22Rv1 (cell line): ENCODE results near the gene LCOR.
A peak's percentile ranks its signal among the peaks of the same experiment; 100 is the strongest.
"Not testable (repeated sequence)": the region's sequence is repeated elsewhere in the genome, so short reads cannot be mapped to it uniquely, and the experiment has no call there.

Experiments
- H3K27ac ChIP-seq: fragments of 450-650 bp; 2 replicates; pipeline ENCODE4 v1.5.1; 2017
- ZFX ChIP-seq: fragments of 450-650 bp; IDR thresholded peaks from 2 replicates; pipeline ENCODE4 v1.6.1; 2017; ENCODE audit warnings: antibody characterized with exemption, borderline replicate concordance
- TF ChIP-seq, protein P1 (sequence below): fragments of 450-650 bp; IDR thresholded peaks from 2 replicates; pipeline ENCODE4 v1.5.1; 2017; ENCODE audit warnings: mild to moderate bottlenecking

LCOR gene

DNA sequence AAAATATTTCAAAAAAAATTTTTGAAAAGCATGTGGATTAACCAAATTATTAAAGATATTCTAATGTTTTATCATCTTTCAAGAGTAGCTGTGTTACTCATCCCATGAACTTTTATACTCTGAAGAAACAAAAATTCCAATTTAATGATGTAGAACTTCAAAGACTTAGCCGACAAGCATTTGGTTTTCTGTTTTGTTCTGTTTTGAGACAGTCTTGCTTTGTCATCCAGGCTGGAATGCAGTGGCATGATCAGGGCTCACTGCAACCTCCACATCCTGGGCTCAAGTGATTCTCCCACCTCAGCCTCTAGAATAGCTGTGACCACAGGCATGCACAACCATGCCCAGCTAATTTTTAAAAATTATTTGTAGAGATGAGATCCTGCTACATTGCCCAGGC, 17.8 kb upstream of the LCOR start:
- H3K27ac ChIP-seq, result no peak overlapping the region
- TF ChIP-seq, protein P1, sequence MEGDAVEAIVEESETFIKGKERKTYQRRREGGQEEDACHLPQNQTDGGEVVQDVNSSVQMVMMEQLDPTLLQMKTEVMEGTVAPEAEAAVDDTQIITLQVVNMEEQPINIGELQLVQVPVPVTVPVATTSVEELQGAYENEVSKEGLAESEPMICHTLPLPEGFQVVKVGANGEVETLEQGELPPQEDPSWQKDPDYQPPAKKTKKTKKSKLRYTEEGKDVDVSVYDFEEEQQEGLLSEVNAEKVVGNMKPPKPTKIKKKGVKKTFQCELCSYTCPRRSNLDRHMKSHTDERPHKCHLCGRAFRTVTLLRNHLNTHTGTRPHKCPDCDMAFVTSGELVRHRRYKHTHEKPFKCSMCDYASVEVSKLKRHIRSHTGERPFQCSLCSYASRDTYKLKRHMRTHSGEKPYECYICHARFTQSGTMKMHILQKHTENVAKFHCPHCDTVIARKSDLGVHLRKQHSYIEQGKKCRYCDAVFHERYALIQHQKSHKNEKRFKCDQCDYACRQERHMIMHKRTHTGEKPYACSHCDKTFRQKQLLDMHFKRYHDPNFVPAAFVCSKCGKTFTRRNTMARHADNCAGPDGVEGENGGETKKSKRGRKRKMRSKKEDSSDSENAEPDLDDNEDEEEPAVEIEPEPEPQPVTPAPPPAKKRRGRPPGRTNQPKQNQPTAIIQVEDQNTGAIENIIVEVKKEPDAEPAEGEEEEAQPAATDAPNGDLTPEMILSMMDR, result no peak
- no peak for TF ChIP-seq ZFX

DNA sequence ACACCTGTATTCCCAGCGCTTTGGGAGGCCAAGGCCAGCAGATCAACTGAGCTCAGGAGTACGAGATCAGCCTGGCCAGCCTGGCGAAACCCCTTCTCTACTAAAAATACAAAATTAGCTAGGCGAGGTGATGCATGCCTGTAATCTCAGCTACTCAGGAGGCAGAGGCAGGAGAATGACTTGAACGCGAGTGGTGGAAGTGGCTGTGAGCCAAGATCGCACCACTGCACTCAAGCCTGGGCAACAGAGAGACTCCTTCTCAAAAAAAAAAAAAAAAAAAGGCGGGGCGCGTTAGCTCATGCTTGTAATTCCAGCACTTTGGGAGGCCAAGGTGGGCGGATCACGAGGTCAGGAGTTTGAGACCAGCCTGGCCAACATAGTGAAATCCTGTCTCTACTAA, 13.1 kb upstream of the LCOR start:
- H3K27ac ChIP-seq, result not testable (repeated sequence)

DNA sequence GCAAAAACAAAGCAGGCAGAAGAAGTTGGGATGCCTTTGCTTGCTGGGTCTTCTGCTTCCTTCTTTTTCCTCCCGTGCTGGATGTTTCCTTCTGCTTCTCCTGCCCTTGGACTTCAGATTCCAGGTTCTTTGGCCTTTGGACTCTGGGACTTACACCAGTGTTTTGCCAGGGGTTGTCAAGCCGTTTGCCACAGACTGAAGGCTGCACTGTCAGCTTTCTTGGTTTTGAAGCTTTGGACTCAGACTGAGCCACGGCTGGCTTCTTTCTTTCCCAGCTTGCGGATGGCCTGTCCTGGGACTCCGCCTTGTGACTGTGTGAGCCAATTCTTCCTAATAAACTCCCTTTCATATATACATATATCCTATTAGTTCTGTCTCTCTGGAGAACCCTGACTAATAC, 11.3 kb upstream of the LCOR start:
- no peak overlapping the region for H3K27ac ChIP-seq
- TF ChIP-seq, protein P1, result no peak
- TF ChIP-seq ZFX, result no peak

DNA sequence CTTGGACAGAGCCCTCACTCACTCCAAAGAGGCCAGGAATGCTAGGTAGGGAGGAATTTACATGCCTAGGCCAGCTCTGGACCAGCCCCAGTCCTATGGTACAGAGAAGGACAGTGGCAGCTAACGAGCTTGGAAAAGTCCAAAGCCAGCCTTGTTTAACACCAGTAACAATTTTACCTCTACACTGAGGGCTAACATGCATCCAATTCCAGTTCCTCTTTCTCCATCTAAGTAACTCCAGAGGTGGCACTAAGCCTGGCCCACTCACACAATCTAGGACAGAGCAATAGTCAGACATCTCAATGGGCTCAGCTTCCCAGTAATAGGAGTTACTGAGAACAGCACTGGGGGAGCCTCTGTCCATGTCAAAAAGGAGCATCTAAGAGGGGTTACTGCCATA, 5.7 kb upstream of the LCOR start:
- H3K27ac ChIP-seq, result no peak overlapping the region
- TF ChIP-seq, protein P1, result no peak
- TF ChIP-seq ZFX, result no peak

DNA sequence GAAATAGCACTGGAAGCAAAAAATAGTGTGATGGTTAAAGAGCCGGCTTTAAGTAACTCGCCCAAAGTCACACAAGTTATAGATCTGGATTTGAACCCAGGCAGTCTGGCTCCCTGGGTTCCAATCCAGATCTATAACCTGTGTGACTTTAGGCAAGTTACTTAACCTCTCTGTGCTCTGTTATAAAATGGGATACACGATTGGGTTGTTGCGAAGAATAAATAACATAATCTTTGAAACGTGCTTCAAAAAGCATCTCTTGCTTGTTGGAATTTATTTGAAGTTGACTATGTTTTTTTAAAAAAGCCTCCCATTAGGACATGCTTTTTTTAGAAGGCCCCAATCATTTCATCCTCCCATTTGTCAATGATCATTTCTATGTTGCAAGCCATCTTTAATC, 3.5 kb upstream of the LCOR start:
- TF ChIP-seq, protein P1, result no peak
- TF ChIP-seq ZFX, result no peak
- H3K27ac ChIP-seq, result no peak overlapping the region

DNA sequence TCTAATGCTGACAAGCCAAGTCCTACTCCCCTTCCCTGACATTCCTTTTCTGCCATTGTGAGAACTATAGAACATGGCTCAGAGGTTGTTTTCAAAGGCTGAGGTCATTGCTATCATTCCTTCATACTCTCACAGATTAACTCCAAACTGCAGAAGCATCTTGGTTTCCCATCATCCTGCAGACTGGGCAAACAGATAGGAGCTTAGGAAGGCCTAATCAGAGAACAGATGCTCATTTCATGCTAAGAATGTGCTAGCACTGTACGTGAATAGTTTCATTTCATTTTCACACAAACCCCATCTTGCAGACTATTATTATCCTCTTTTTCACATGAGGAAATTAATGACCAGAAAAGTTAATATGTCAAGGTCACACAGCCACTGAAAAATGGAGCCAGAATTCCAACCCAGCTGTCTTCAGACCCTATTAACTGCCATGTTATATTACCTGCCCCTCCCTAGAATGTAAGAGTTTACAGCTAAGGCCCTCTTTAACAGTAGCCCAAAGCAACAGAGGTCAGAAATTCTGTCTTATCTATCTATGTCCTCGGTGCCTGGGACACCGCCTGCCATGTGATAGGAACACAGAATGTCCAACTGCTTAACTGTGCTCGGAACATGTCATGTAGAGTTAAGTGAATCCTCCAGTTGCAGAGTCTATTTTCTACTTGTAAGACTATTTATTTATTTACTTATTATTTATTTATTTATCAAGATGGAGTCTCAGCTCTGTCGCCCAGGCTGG, 2.9 kb upstream of the LCOR start:
- no peak overlapping the region for H3K27ac ChIP-seq

DNA sequence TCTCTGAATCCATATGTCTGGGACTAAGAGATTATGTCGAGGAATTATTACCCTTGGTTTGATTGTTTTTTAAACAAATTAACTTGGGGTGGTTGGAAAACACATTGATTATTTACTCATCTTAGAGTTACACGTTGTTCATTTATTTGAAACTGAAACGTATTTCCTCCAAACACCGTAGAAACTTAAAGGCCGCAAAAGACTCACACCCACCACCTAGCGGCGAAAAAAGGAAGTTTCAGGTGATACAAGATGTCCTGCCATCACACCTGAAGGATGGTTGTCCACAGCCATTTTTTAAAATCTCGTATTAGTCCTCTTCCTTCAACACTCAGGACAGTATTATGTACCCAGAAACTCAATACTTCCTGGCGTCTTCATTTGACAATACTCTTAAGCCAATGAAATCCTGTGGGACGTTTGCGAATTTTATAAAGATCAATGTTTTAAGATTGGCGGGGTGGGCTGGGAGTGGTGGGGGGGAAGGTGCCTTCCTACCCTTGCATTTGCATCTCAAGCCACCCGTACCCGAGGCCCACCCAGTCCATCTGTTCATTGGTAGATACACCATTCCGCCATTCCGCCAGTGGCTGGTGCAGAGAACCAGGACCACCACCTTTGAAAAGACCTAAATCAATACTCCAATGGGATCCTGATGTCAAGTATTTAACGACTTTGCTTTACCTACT, 1.4 kb upstream of the LCOR start:
- TF ChIP-seq, protein P1, result peak; percentile 93
- no peak for TF ChIP-seq ZFX
- peak overlapping the region; percentile 94 for H3K27ac ChIP-seq

More for the DNA sequence above, 2.9 kb upstream of the LCOR start:
- no peak for TF ChIP-seq ZFX
- TF ChIP-seq, protein P1, result no peak
